ENCODE results near the gene RBM4. TPM values are rescaled to one million over a fixed set of nuclear protein-coding genes. Genes with fewer than 3 reads are reported as not detected.

Gene RBM4
- total RNA-seq, 2 experiments from 2014 or later: 108 to 114 TPM

- DNase-seq: no peak
- no peaks in the 10 kb centered on the region for H3K36me3 Mint-ChIP-seq (ENCODE audit: low read depth)
- intact Hi-C loops (cut with micrococcal nuclease): no loop called here
These were observed 52.9 kb downstream of the RBM4 start for GRCh38 chr11:66691311-66691980.

GRCh38 chr11:66692446-66692845 lies 53.9 kb downstream of the RBM4 start:
- H3K36me3 Mint-ChIP-seq (ENCODE audit: low read depth): no peaks in the 10 kb centered on the region
- ChIA-PET POLR2A (interaction anchor here (0.9 kb wide), 1 partner anchor 150 kb away, joined by 5 read pairs; the partner anchor contains the start of gene RCE1), CTCF (interaction anchor here (1.3 to 5.6 kb wide), 5 partner anchors 14 to 192 kb away, joined by 3 to 60 read pairs (median 8); partner anchors contain the start of gene RBM4B)
- no peak for DNase-seq
- intact Hi-C loops (cut with micrococcal nuclease): no loop called here
- H3K4me1 Mint-ChIP-seq (ENCODE audit: low read depth): no peaks in the 10 kb centered on the region
- H3K27ac Mint-ChIP-seq: no peak overlapping the region
- H3K4me3 Mint-ChIP-seq: no peak overlapping the region
- H3K9me3 Mint-ChIP-seq: no peaks in the 10 kb centered on the region
- no peaks in the 10 kb centered on the region for H3K27me3 Mint-ChIP-seq
- ATAC-seq: no peak
- no peak for TF ChIP-seq CTCF (IDR thresholded peaks at IDR 0.05)

More at GRCh38 chr11:66691311-66691980, 52.9 kb downstream of the RBM4 start:
- H3K27me3 Mint-ChIP-seq: no peaks in the 10 kb centered on the region
- POLR2A ChIA-PET: interaction anchor here (1.2 kb wide), 1 partner anchor 151 kb away, joined by 5 read pairs; the partner anchor contains the start of gene RCE1
- no peak overlapping the region for H3K27ac Mint-ChIP-seq
- no peaks in the 10 kb centered on the region for H3K9me3 Mint-ChIP-seq
- H3K4me3 Mint-ChIP-seq: no peak overlapping the region
- TF ChIP-seq CTCF (IDR thresholded peaks at IDR 0.05): no peak
- ATAC-seq: no peak
- CTCF ChIA-PET: interaction anchor here (1.3 to 1.6 kb wide), 2 partner anchors 190 to 193 kb away, joined by 3 to 8 read pairs; no protein-coding TSS in a partner anchor
- H3K4me1 Mint-ChIP-seq (ENCODE audit: low read depth): no peaks in the 10 kb centered on the region

- intact Hi-C loops (cut with micrococcal nuclease): no loop called here
- no peaks in the 10 kb centered on the region for H3K4me1 Mint-ChIP-seq (ENCODE audit: low read depth)
- no peaks in the 10 kb centered on the region for H3K27me3 Mint-ChIP-seq
- POLR2A ChIA-PET: interaction anchor here (0.9 kb wide), 1 partner anchor 150 kb away, joined by 5 read pairs; the partner anchor contains the start of gene RCE1
- no peaks in the 10 kb centered on the region for H3K9me3 Mint-ChIP-seq
- H3K27ac Mint-ChIP-seq: no peak overlapping the region
- CTCF ChIA-PET: interaction anchor here (1.3 to 5.6 kb wide), 5 partner anchors 15 to 191 kb away, joined by 3 to 60 read pairs (median 8); partner anchors contain the start of gene RBM4B
- ATAC-seq: no peak
- TF ChIP-seq CTCF (IDR thresholded peaks at IDR 0.05): no peak
- no peak for DNase-seq
- no peaks in the 10 kb centered on the region for H3K36me3 Mint-ChIP-seq (ENCODE audit: low read depth)
- H3K4me3 Mint-ChIP-seq: no peak overlapping the region
These were observed 54.4 kb downstream of the RBM4 start for GRCh38 chr11:66692871-66693331.

GRCh38 chr11:66693356-66694055 lies 55.0 kb downstream of the RBM4 start:
- ATAC-seq (no peak), DNase-seq (no peak)
- Mint-ChIP-seq H3K4me1 (ENCODE audit: low read depth) (no peaks in the 10 kb centered on the region), H3K9me3 (no peaks in the 10 kb centered on the region), H3K36me3 (ENCODE audit: low read depth) (no peaks in the 10 kb centered on the region), H3K27ac (no peak overlapping the region), H3K4me3 (no peak overlapping the region), H3K27me3 (no peaks in the 10 kb centered on the region)
- CTCF ChIA-PET: interaction anchor here (0.7 to 5.6 kb wide), 9 partner anchors 16 to 190 kb away, joined by 3 to 60 read pairs (median 3); partner anchors contain the start of gene RBM4B
- POLR2A ChIA-PET: interaction anchor here (0.9 kb wide), 1 partner anchor 149 kb away, joined by 5 read pairs; the partner anchor contains the start of gene RCE1
- intact Hi-C loops (cut with micrococcal nuclease): loop anchor here (1.0 kb wide), 1 partner anchor 141 kb away; no protein-coding TSS in a partner anchor
- no peak for TF ChIP-seq CTCF (IDR thresholded peaks at IDR 0.05)

Measured in activated CD8-positive, alpha-beta T cell treated with anti-CD3 and anti-CD28 coated beads for 36 hours (primary cell).